GM23248 (cell line): ENCODE results near the gene NUMA1.

Experiments
- EZH2 ChIP-seq: fragments of 200-600 bp; sonication (generic); IDR thresholded peaks from 2 replicates; pipeline ENCODE4 v1.6.1; 2018; ENCODE audit warnings: antibody characterized with exemption, mild to moderate bottlenecking; ENCODE audit not compliant: insufficient read depth, poor library complexity, severe bottlenecking
- EZH2phosphoT487 ChIP-seq: fragments of 200-600 bp; sonication (generic); IDR thresholded peaks from 2 replicates; pipeline ENCODE4 v1.6.1; 2018; ENCODE audit warnings: antibody characterized with exemption, moderate library complexity, mild to moderate bottlenecking, low read depth; ENCODE audit not compliant: insufficient read depth

- TF ChIP-seq EZH2phosphoT487, result no peak
- no peak for TF ChIP-seq EZH2
These were observed 102.5 kb downstream of the NUMA1 start for GRCh38 chr11:71977743-71978418.
